AG08395 (cell line): ENCODE results near the gene PLEKHH1.
"Not testable (repeated sequence)": the region's sequence is repeated elsewhere in the genome, so short reads cannot be mapped to it uniquely, and the experiment has no call there.

Experiments
- DNase-seq: peaks from one replicate; pipeline ENCODE4 v3.0.0; 2012; ENCODE audit warnings: mixed read lengths, low spot score

Gene PLEKHH1

DNA sequence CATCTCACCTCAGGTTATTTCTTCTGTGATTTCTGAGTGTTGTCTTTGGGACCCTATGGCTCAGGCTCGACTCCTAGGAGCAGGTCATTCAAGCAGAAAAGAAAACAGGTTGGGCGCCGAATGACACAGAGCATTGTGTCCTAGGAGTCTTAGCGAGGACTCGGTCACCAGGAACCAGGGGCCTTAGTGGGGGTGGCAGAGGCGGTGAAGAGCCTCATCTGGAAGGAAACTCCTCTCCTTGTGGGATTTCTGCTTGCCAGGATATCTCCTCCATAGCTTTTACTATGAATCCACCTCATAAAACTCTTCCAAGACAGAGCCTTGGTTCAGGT lies 630 bp downstream of the PLEKHH1 start:
- no peak for DNase-seq

DNA sequence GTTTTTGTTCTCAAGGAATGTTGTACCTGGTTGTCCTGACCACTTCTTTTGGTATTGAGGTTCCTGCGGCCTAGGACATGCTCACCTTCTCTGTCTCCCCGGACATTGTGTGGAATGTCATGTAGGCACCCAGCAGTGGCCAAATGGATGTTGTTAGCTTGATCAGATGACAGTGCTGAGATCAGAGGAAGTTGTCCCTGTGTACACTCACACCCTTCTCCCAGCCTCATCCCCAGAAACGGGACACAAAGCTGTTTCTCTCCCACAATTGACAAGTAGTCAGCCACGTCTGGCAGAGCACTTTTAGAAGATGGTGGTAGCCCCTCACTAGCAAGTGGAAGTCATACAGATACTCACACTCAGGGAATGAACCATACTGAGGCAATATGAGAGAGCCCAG lies 3.0 kb downstream of the PLEKHH1 start:
- DNase-seq = no peak

DNA sequence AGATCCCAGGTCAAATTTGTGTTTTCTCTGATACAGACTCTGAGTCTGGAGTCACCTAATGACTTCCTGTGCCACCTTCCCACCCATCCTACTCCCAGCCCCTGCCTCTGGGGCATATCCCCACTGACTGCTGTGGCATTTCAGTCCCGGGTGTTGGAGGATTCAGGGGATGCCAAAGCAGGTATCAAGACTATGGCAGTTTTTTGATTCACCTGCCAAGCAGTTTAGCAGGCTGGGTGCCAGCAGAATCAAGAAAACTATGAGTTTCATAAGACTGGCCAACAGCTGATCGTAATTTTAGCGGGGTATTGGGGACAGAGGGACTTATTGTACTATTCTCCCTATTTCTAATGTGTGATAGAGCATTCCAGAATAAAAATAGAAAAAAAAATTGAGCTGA lies 4.6 kb downstream of the PLEKHH1 start:
- no peak for DNase-seq

DNA sequence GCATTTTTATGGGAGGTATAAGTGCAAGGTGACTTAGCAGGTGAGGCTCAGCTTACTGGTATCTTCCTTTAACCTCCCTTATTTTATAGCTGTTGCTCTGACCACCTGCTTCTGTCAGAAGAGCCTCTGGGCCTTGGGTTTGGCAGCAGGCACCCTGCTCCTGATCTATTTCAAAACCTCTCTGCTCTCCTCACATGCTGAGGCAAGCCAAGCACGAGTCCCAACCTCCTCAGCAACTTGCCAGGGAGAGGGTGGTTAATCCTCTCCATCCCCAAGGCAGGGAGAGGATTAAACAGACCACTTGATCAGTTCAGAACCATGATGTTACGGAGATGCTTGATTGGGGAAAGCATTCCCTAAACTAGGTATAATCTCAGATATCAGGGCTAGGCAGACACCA lies 5.4 kb downstream of the PLEKHH1 start:
- DNase-seq = no peak

DNA sequence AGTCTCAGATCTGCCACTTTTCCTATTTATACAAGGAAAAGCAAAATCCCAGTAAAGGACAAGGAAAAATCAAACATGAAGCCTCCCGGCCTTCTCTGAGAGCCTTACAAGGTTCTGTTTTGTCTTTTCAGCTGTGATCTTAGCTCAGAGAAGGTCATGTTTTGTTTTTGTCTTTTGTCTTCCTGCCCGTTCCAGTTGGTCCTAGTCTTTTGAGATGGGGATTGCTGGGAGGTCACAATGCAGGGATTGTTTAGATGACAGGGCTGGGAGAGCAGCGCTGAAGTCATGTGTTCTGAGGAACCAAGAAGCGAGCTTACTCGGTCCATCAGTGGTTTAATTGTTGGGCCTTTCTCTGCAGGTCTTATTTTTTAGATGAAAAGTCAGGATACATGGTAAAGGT lies 6.0 kb downstream of the PLEKHH1 start:
- DNase-seq = no peak

DNA sequence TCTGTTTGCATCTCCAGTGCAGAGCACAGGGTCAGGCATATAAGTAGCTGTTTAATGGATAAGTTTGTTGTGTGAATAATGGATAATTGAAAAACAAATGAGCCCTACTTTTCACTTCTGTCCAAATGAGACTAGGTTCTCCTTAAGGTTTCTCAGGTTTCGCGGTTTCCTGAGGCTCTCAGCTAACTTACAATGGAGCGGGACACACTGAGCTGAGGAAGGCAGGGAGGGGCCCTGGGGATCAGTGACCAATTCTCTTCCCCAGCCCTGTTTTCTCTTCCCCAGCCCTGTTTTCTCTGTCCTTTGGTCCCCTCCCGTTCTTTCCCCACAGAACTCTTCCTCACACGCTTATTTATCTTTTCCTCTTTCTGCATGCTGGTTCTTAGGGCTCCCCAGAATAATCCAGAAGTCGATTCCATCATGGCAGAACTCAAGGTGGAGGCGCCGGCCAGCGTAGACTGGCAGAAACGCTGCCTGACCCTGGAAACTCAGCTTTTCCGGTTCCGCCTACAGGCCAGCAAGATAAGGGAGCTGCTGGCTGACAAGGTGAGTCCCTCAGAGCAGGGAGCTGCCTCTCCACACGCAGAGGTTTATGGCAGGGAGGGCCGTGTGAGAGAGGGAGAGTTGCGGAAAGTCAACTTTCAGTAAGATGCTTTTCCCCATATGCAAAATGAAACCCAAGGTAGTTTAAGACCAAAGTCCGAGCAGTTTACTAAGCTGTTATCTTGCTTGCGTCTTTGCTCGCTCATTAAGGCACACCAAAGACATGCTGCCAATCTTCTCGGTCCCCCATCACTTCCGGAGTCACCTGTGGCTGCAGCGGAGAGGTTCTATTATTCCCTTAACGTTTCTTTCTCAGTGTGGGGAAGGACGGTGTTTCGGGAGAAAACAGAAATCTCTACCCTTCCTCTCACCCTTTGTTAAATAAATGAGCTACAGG lies 8.6 kb downstream of the PLEKHH1 start:
- DNase-seq = no peak

DNA sequence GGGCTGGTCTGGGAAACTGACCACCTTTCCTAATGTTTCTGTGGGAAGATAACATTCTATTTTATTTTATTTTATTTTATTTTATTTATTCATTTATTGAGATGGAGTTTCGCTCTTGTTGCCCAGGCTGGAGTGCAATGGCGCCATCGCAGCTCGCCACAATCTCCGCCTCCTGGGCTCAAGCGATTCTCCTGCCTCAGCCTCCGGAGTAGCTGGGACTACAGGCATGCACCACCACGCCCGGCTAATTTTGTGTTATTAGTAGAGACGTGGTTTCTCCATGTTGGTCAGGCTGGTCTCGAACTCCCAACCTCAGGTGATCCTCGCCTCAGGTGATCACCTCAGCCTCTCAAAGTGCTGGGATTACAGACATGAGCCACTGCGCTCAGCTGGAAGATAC lies 9.5 kb downstream of the PLEKHH1 start:
- DNase-seq = not testable (repeated sequence)

DNA sequence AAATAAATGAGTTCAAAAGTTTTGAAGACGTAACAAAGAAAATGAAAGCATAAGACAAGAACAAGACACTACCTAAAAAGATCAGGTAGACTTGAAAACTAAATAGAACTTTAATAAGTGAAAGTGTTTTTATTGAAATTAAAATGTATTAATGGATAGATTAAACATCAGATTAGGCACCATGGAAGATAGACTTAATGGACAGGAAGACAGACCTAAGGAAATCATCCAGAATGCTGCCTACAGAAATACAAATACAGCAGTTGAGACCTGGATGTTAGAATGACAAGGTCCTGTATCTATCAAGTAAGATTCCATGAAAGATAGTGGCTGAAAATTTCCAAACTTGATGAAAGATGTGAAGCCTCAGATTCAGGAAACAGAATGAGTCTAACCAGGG lies 11.5 kb downstream of the PLEKHH1 start:
- DNase-seq = no peak

DNA sequence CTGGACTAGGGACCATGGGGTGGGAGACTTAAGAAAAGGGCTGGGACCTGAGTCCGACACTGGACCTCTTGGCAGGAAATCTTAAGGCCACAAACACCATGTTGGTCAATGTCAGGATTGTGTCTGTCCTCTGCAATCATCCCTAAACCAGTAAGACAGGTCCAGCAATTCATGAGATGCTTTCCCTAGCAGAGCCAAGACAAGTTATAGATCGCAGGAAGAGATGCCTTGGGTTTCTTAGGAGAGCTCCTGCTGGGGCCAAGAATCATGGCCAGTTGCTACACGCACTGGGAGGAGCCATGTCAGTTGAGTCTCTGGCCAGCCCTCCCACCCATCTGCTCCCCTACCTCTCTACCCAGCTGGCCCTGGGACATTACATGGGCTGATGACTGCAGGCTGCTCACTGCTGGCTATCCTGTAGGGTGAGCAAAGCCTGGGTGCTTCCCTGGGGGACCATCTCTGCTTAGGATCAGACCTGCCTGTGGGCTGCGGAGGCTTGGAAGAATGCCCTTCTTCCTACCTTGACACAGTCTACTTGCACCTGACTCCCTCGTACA lies 14.2 kb downstream of the PLEKHH1 start:
- no peak for DNase-seq

DNA sequence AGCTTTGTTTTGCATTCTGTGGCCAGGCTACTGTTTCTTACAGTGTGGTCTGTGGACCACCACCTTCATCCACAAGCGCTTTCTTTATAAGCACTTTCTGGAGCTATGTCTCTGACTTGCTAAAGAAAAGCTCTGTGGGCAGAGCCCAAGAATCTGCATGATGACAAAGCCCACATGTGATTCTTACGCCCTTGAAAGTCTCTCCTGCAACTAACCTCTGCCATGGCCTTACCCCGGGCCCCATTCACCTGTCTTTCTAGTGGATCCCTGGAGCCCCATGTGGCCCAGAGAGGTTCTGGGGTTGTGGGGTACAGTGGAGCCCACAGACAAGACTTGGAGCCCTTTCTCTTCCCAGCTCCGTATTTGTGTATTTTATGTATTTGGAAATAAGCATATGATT lies 16.6 kb downstream of the PLEKHH1 start:
- DNase-seq = no peak

DNA sequence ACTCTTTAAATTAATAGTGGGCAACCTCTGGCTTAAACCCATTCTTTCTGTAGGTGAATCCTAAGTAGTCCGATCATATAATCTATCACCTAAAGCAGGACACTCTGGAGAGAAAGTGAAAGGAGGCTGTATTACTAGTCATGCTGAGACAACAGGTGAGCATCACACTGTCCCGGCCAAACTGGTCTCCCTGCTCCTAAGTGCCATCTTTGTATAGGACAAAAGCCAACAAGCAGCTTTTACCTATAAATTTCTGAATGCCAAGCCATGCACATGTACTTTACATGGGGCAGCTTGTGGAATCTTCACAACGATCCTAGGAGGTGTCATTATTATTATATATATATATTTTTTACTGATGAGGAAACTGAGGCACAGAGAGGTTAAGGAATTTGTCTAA lies 18.0 kb downstream of the PLEKHH1 start:
- DNase-seq = no peak

DNA sequence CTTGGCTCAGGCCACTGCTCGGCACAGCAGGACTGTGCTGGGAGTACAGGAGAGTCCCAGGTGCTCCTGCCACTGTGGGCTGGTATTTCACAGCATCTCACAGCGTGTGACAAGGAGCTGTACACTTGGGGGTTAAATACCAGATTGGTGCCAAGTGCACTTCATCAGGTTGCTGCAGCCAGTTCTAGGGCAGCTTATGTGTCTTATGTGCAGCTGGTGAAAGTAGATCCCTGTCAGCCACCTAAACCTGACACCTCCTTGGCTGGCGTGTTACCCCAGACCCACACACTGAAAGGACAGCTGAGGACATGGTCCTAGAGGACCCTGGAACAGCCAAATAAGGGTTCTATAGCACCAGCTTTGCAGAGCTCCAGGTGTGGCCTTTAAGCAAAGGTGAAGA lies 18.9 kb downstream of the PLEKHH1 start:
- DNase-seq = no peak

DNA sequence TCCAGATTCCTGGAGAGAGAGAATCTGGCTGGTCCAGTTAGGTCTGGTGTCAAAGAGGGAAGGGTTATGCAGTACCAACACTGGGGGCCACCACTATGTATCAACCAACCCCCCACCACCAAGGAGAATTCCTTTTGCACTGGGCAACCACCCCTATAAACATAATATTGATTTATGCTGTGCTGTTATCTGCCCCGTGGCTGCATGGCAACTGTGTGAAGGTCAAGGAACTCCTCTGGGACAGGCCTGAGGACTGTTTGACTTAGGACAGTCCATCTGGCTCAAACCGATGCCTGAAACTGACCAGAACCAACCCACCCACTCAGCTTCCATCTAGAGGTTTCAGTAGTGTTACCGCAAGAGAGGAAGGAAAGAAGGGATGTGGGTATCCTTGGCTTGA lies 20.5 kb downstream of the PLEKHH1 start:
- no peak for DNase-seq

DNA sequence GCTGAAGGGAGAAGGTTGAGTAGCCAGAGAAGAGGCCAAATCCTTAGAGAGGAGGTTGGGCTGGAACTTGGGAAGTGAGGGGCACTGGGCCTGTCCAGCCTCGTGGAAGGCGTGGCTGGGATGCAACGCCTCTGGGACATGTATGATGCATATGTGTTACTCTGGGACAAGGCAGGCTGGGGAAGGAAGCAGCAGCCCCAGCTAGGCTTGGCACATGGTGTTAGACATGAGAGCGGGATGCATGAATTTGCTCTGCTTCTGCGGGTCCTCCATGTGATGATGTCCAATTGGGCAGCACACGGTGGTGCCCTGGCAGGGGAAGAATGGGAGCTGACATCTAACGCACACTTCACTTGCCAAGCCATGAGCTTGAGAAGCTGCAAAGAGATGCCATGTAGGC lies 21.3 kb downstream of the PLEKHH1 start:
- no peak for DNase-seq

DNA sequence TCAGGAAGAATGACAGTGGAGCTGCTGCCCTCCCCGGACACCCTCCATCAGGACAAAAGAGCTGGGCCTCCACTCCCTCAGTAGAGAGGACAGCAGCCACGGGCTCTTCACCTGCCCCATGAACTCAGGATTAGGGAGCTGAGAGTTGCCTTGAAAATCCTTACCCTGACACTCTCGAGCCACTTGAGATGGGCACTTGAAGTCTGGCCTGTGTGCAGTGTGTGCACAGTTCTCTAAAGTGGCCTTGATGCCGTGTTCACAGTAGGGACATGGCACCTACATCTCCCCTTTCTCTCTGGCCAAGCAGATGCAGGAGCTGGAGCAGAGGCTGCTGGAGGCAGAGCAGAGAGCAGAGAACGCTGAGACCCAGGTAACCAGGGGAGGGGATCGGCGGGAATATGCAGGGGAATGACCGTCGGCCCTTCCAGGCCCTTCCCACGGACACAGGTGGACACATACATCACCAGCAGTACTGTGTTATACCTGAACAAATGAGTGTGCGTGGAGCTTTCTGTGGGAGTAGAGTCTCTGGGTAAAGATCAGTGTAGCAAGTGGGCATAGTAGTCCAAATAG lies 22.5 kb downstream of the PLEKHH1 start:
- DNase-seq = no peak

DNA sequence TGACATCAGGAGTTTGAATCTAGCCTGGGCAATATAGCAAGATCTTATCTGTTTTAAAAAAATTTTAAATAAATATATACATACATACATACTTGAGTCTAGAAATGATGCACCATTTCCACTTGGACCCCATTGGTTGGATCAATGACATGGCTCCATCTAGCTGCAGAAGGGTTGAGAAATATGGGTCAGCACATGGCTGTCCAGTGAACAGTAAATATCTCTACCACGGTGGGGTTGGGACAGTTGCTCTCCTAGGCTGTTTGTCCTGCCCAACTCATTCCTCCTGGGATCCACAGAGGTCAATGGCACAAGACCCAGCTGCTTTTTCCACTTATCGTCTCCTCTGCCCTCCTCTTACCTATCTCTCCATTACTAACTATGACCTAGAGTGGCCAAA lies 23.6 kb downstream of the PLEKHH1 start:
- DNase-seq = no peak

DNA sequence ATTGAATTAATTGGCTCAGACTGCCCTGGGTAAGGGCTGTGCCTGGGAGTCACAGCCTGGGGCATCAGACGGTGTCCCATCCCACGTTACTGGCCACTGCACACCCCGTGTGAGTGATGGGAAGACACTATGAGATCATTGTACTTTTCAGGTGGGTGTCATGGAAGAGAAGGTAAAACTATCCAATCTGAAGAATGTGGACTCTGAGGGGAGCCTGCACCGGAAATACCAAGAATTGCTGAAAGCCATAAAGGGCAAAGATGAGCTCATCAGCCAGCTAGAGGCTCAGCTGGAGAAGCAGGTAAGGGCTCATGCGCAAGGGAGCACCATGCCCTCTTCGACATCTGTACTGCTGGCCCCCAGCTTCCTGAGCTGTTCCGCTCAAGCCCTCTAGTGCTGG lies 24.0 kb downstream of the PLEKHH1 start:
- peak; percentile 26 for DNase-seq

DNA sequence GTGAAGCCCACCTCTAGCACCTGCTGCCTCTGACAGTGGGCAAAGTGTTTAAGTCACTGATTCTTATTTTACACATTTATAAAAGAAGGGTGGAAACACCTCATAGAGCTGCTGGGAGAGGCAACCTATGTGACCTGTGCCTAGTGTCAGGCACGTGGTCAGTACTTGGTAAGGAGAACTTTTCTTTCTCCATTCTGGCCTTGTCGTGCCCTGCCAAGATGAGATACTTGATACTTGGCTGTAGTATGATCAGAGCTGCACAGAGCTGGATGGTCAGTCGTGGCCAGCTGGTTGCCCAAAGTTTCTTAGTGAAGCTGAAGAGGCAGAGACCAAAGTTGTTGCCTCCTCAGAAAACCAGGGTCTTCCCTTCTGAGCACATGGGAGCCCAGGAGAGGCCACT lies 24.6 kb downstream of the PLEKHH1 start:
- DNase-seq = no peak

DNA sequence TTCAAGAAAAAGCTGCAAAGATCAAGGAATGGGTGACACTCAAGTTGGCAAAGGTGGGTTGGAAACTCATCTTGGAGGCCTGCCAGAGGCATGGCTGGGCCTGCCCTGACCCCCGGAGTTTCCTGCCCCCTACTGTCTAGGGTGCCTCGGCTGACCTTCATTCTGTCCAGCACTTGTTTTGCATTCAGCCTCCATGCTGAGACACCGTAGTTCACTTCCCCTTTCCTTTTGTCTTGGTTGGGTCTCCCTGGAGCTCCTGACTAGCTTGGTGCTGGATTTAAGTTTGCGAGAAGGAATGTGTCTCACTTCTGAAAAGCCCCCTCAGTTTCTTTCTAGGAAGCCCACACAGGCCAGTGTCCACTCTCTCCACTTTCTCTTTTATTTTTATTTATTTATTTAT lies 26.5 kb downstream of the PLEKHH1 start:
- no peak for DNase-seq

DNA sequence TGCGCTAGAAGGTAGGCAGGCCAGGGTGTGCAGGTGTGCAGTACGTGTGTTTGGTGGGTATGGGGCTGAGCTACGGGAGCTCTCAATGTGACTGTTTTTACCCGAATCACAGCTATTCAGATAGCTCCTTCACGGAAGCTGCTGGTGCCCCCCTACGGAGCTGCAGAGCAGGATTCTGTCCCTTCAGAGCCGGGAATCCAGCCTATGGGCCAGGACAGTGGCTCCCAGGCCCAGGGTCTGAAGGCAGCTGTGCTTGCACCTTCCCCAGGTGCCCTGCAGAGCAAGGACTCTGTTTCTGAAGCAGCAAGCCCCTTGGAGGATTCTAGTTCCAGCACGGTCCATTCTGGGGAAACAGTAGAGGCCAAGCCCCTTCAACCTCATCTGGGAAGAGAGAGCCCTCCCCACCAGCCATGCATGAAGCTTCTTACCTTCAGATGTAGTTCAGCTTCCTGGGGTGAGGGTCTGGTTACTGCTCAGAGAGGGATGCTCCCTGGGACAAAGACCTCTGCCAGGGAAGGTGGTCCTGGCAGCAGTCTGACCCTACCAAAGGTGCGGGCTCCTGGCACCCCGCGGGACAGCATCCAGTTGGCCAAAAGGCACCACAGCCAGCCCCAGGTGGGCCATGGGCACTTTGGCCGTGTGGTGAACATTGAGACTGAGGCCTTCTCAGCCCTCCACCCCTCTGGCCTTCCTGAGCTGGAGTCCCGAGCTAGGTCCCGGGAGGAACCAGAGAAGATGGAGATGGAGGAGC lies 29.1 kb downstream of the PLEKHH1 start:
- no peak for DNase-seq

DNA sequence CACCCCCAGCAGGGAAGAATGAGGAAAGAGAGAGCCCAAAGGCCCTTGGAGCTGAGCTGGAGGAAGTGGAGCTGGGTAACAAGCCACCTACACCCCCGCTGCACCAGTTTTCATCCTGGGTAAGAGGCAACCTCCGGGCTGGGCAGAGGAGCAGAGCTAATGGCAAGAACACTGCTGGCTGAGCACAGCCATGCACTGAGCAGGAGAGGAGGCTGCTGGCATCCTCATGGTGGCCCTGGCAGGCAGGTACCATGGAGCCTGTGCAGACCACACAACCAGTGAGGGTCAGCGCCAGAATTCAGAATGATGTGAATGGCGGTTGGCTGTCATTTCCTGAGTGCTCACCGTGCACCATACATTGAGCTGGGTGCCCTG lies 29.7 kb downstream of the PLEKHH1 start:
- DNase-seq = no peak

DNA sequence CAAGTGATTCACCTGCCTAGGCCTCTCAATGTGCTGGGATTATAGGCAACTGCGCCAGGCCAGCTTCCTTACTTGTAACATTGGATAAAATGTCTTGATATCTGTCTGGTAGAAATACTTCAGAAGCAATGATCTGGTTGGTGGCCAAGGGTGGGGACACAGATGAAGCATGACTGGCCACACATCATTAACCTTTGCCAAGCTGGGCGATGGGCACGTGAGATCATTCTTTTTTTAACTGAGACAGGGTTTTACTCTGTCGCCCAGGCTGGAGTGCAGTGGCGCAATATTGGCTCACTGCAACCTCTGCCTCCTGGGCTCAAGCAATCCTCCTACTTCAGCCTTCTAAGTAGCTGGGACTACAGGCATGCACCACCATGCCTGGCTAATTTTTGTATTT lies 31.1 kb downstream of the PLEKHH1 start:
- no peak for DNase-seq

DNA sequence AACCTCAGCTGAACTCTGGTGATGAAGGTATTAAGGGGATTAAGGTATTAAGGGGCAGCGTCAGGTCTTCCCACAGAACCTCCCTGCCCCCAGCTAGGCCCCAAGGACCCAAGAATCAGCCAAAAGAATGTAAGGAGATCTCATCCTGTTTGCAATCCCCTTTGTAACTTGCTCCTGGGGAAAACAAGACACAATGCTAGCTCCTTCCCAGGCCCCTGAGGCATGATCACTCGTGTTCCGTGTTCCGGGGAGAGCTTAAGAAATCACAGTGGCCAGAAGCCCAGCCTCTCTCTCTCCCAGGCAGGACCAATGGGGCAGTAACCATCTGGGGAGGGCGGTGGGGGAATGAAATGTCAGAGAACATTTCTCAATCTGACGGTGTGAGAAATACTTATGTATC lies 33.8 kb downstream of the PLEKHH1 start:
- no peak for DNase-seq
